Esophagus mucosa (tissue), 1 donor: ENCODE data around the gene SHD. TPM values are rescaled to one million over a fixed set of nuclear protein-coding genes. Genes with fewer than 3 reads are reported as not detected.
"Not testable (repeated sequence)": the region's sequence is repeated elsewhere in the genome, so short reads cannot be mapped to it uniquely, and the experiment has no call there.

Experiments used
- ATAC-seq: fragments of 200-7000 bp; cut with Tn5 transposase; one replicate; pipeline ENCODE4 v1.9.1; 2020
- total RNA-seq: library from RNA; stranded (reverse); gene quantifications from one replicate; pipeline ENCODE4 v1.2.4, GENCODE V29; 2023
- donor health status: DM: yes; HTN: yes; CAD: no.

SHD gene
- total RNA-seq, 1 donor from 2014 or later, result not detected

DNA sequence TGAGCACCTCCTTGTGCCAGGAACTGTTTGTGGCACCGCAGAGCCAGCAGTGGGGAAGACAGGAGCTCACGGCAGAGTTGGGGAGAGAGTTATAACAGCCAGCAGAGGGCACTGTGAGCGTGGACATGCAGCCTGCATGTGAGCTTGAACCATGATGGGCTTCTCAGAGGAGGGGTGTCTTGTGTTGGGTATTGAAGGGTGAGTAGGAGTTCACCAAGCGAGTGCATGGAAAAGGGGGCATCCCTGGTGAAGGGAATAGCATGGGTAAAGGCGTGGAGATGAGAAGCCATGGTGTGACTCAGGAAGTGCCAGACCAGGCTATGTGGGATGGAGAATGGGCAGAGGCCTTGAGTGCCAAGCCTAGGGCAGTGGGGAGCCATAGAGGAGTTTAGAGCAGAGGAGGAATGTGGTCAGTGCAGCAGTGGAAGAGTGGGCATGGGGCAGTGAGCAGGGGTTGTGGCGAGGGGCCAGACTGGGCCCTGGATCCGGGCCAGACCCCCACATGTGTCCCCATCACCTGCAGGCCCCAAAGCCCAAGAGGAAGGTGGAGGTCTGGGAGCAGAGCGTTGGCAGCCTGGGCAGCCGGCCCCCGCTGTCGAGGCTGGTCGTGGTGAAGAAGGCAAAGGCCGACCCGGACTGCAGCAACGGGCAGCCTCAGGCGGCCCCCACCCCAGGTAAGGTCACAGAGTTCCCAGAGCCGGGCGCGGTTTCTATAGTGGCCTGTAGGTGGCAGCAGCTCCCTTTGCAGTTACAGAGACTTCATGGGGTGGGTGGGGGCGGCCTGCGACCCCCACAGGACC lies 11.8 kb upstream of the SHD start:
- ATAC-seq, result peak; percentile 65

DNA sequence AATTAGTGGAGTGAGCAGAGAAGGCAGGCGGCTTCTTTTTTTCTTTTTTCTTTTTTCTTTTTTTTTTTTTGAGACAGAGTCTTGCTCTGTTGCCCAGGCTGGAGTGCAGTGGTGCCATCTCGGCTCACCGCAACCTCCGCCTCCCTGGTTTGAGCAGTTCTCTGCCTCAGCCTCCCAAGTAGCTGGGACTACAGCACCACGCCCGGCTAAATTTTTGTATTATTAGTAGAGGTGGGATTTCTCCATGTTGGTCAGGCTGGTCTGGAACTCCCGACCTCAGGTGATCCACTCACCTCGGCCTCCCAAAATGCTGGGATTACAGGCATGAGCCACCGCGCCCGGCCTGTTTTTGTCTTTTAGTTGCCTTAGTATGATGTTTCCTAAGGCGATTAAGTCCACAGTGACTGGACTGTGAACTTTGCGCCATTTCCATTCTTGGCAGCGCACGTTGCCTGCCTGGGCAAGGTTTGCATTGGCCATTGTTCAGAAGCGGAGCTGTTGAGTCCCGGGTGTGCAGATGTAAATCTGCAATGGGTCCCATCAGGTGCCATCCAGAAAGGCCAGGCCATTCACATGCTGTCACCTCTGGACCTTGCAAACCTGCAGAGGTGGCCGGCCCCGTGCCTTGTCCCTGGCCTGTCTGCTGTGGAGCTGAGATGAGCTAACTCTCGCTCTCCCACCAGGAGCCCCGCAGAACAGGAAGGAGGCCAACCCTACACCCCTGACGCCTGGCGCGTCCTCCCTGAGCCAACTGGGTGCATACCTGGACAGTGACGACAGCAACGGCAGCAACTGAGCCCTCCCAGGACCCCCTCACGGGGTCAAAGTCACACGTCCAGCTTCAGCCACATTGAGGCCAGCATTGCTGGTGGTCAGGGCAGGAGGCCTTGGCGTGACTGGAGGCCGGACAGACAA lies 10.9 kb upstream of the SHD start:
- ATAC-seq, result no peak

DNA sequence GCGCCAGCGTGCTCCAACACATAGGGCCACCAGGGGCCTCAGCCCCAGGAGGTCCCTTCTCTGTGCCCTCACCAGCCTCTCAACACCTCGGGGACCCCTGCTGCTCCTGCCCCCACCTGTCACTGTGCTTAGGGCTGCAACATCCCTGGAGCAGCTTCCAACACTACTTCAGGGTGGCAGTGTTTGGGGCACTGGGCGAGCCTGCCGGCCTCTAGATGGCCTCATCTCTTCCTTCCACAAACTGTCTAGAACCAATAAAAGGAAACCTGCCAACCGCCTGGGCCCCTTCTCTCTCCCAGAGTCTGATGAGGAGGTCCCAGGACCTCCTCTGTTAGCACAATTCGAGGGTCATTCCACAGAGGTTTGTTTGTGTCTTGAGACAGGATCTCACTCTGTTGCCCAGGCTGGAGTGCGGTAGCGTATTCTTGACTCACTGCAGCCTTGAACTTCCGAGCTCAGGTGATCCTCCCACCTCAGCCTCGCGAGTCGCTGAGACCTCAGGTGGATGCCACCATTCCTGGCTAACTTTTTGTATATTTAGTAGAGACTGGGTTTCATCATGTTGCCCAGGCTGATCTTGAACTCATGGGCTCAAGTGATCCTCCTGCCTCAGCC lies 10.1 kb upstream of the SHD start:
- ATAC-seq, result peak; percentile 4

- peak; percentile 19 for ATAC-seq
Observed at GRCh38 chr19:4272894-4273293, 6.2 kb upstream of the SHD start.

DNA sequence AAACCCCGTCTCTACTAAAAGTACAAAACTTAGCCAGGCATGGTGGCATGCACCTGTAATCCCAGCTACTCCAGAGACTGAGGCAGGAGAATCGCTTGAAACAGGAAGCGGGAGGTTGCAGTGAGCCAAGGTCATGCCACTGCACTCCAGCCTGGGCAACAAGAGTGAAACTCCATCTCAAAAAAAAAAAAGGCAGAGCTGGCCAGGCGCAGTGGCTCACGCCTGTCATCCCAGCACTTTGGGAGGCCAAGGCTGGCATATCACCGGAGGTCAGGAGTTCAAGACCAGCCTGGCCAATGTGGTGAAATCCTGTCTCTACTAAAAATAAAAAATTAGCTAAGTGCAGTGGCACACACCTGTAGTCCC lies 4.8 kb upstream of the SHD start:
- not testable (repeated sequence) for ATAC-seq

DNA sequence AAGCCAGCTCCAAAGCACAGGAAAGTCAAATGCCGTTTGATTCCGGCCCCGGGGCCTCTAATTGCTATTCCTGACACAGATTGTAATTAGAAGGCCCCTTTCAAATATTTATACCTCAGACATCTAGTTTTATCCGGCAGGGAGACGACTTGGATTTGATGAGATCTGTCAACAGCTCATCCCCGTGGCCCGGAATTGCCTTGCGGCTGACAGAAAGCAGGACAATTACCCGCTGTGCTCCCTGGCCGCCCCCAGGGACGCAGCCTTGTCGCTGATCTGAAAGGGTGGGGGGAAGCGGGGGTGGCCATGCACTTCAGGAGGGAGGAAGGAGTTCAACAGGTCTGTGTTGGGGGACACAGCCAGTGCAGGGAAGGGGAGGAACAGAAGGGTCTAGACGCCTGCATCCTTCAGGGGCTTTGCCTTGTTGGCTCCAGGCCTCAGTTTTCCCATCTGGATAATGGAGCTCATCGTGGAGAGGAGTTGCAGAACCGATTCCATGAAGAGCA lies 1.8 kb upstream of the SHD start:
- no peak for ATAC-seq

GRCh38 chr19:4278010-4278409 lies 1.1 kb upstream of the SHD start:
- ATAC-seq, result no peak

DNA sequence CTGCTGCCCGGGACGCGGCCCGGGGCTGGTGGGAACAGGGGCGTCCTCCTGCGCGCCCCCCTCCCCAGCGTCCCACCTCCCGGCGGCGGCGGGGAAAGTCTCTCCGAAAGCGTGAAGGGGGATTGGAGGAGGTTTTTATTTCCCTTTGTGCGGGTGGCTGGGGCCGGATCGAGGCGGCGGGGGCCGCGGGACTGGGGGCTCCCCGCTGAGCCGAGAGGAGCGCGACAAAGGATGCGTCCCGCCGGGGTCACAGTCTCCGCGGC lies 132 bp downstream of the SHD start:
- no peak for ATAC-seq

DNA sequence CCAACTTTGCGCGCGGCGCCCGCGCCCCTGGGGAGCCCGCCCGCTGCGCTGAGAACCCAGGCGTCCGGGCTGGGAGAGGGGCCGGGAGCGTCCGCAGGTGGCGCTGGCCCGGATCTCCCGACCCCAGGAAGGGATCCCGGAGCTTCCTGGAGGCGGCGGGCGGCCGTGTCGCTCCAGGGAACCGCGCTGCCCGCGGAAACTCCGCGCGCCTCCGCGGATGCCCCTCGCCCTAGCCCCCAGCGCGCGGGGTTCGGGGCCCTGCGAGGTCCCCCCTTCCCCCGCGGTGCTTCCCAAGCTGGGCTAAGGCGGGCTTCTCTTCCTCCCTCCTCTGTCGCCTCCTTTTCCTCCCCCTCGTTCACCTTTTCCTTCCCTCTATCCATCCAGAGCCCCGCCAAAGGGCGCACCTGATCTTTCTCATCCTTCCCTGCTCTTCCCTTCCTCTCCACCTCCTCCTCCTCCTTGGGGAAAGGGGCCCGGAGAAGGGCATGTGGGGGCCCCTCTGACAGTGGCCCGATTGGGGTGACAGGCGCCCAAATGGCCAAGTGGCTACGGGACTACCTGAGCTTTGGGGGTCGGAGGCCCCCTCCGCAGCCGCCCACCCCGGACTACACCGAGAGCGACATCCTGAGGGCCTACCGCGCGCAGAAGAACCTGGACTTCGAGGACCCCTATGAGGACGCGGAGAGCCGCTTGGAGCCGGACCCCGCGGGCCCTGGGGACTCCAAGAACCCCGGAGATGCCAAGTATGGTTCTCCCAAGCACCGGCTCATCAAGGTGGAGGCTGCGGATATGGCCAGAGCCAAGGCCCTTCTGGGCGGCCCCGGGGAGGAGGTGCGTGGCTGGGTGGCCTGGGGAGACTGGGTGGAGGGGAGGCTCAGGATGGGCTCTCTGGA lies 710 bp downstream of the SHD start:
- no peak for ATAC-seq

DNA sequence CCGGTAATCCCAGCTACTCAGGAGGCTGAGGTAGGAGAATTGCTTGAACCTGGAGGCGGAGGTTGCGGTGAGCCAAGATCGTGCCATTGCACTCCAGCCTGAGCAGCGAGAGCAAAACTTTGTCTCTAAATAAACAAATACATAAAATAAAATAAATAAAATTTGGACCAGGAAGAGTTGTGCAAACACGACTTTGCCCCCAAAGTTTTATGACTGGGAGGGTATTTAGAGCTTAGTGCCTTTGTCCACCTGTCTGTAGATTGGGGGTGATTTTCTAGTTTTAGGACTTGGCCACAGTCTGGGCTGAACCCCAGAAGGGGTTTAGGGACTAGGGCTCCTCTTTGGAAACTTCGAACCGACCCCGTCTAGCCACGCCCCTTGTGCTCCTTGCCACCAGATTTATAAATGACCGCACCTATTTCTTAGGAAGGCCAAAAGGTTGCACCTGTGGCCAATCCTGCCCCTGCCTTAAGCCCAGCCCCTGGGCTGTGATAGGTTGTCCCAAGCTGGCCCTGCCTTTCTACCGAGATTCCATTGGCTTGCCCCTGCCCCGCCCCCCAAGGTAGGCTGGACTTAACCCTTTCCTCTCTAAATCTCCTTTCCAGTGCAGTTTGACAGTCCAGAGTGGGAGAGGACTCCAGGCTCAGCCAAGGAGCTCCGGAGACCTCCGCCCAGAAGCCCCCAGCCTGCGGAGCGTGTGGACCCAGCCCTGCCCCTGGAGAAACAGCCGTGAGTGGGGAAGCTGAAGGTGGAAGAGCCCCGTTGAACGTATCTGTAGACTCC lies 5.3 kb downstream of the SHD start:
- peak; percentile 59 for ATAC-seq

DNA sequence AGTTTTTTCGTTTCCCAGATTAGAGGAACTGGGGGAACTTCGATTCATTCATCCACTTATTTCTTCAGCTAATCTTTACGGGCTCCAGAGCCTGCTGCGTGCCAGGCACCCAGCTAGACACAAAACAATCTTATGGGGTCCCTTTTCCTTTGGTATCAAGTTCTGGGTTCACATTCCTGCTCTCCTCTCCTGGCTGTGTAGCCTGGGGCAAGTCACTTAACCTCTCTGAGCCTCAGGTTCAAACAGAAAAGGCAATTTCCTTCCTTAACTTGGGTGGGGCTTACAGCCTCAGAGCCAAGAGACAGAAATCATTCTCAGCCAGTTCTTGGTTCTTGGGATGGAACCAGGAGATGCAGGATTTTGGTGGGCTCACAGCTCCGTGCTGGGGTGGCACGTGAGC lies 5.9 kb downstream of the SHD start:
- ATAC-seq, result no peak

DNA sequence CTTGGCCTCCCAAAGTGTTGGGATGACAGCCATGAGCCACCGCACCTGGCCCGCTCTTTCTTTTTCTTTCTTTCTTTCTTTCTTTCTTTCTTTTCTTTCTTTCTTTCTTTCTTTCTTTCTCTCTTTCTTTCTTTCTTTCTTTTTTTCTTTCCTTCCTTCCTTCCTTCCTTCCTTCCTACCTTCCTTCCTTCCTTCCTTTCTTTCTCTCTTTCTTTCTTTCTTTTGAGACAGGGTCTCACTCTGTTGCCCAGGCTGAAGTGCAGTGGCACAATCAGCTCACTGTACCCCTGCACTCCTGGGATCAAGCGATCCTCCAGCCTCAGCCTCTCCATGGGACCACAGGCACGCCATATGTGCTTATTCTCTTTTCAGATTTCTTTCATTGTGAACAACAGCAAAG lies 7.1 kb downstream of the SHD start:
- ATAC-seq, result not testable (repeated sequence)

DNA sequence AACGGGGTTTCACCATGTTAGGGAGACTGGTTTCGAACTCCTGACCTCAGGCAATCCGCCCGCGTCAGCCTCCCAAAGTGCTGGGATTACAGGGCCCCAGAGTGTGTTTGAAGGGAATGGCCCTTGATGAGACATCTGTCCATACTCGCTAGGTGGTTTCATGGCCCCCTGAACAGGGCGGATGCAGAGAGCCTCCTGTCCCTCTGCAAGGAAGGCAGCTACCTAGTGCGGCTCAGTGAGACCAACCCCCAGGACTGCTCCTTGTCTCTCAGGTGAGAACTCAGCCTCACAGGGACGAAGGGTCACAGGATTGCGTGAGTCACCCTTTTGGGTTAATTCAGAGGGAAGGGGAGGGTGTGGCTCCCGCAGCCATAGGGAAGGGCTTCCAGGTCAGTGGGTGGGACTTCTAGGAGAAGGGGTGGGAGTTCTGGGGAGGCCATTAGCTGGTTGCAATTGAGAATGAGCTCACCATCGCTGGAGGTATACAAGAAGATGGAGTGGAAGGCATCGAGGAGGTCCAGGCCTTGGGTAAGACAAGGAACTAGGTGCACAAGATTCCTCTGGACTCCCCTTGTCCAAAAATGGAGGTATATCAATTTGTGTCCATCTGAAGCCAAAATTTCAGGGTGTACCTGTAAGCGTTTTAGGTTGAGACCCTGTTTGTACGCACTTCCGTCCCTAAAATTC lies 9.2 kb downstream of the SHD start:
- ATAC-seq, result peak; percentile 57

DNA sequence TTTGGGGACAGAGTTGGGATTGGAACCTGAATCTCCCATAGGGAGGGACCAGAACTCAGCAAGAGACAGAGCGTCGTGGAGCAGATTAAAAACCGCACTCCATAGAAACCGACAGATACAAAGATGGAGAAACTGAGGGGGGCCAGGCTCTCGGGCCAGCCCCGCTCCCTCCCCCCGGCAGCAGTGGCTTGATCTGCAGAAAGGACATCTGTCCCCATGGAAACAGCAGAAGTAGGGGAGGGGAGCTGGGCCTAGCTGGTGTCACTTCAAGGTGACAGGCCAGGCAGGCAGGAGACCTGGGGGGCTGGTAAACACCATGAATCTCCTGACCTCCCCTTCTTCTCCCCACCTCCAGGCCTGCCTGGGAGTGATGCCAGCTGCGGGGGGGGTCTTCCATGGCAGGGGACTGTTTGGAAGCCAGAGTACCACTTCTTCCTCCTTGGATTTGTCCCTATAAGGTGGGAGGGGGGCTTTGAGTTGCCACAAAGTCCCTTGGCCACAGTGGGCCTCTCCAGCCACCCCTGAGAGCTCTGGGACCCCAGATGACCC lies 12.2 kb downstream of the SHD start:
- no peak for ATAC-seq

- ATAC-seq, result no peak
Observed at GRCh38 chr19:4292515-4292914, 13.4 kb downstream of the SHD start.

- ATAC-seq, result no peak
Observed at GRCh38 chr19:4294389-4294788, 15.3 kb downstream of the SHD start.

GRCh38 chr19:4295972-4296771 lies 17.1 kb downstream of the SHD start:
- no peak for ATAC-seq

- peak; percentile 28 for ATAC-seq
Observed at GRCh38 chr19:4297901-4298809, 19.1 kb downstream of the SHD start.
